Vagina (tissue), 2 donors: ENCODE data around the gene PPIL6. TPM values are rescaled to one million over a fixed set of nuclear protein-coding genes. Genes with fewer than 3 reads are reported as not detected.
A peak's percentile ranks its signal among the peaks of the same experiment; 100 is the strongest.

Experiments
- DNase-seq, 2 donors: peaks; one replicate each; pipeline ENCODE4 v3.0.0-alpha.2; 2017; ENCODE audit errors: extremely low spot score in 2 of 2
- H3K27ac ChIP-seq: fragments of 200-600 bp; sonication (generic); one replicate; pipeline ENCODE4 v1.5.1; 2019
- H3K27me3 ChIP-seq: fragments of 200-600 bp; sonication (generic); one replicate; pipeline ENCODE4 v1.5.1; 2019
- H3K36me3 ChIP-seq, 2 donors: fragments of 200-600 bp; sonication (generic); one replicate each; pipeline ENCODE4 v1.5.1; 2017 to 2019
- H3K4me1 ChIP-seq: fragments of 200-600 bp; sonication (generic); one replicate; pipeline ENCODE4 v1.5.1; 2019
- H3K4me3 ChIP-seq, 2 donors: fragments of 200-600 bp; sonication (generic); 1 replicate in 1 of 2; 2 replicates in 1 of 2; pipeline ENCODE4 v1.5.1; 2016 to 2019
- H3K9me3 ChIP-seq: fragments of 200-600 bp; sonication (generic); one replicate; pipeline ENCODE4 v1.5.1; 2019
- POLR2A ChIP-seq, 2 donors: fragments of 450-650 bp; IDR thresholded peaks; one replicate each; pipeline ENCODE4 v1.6.1; 2017; ENCODE audit warnings: antibody characterized with exemption in 2 of 2, mild to moderate bottlenecking in 2 of 2, moderate library complexity in 2 of 2
- POLR2AphosphoS5 ChIP-seq, 2 donors: sonication (generic); formaldehyde crosslinking; IDR thresholded peaks; one replicate each; pipeline ENCODE4 v1.9.0; 2017; ENCODE audit warnings: antibody characterized with exemption in 2 of 2, mild to moderate bottlenecking in 2 of 2, low read depth in 1 of 2; ENCODE audit not compliant: insufficient read depth in 1 of 2
- intact Hi-C: fragments of 100-400 bp; cut with DNase I; formaldehyde crosslinking; loops from one replicate; pipeline ENCODE4 v1.15.1; 2023
- total RNA-seq: library from RNA; depleted of rRNA; stranded (reverse); fragments of >200 nt; gene quantifications from one replicate; pipeline ENCODE4 v1.2.3, GENCODE V29; 2016
- TF ChIP-seq, protein P1 (sequence below), 3 experiments: fragments of 450-650 bp in 2 of 3; fragments of 200-600 bp in 1 of 3; sonication (generic) in 1 of 3; IDR thresholded peaks; one replicate each; pipeline ENCODE4 v1.5.1; 2017 to 2019; ENCODE audit warnings: antibody characterized with exemption in 3 of 3, mild to moderate bottlenecking in 2 of 3, moderate library complexity in 2 of 3

The PPIL6 gene
- total RNA-seq = 3.9 TPM

- intact Hi-C loops = loop anchor here (5.0 kb wide), 1 partner anchor 58 kb away; the partner anchor contains the start of gene CD164
- peak in 1 of 2 donors; percentile 88 for DNase-seq
- Histone ChIP-seq H3K27ac (peak within 1 kb of the TSS; percentile 87), H3K4me1 (peaks cover 35% of the 10 kb centered on the region), H3K36me3 (peaks cover 0 to 23% of the 10 kb centered on the region in 2 donors), H3K27me3 (no peaks in the 10 kb centered on the region), H3K4me3 (peak within 1 kb of the TSS; percentile 76 to 81), H3K9me3 (no peaks in the 10 kb centered on the region)
- TF ChIP-seq POLR2A (IDR thresholded peaks at IDR 0.05) (no peak), POLR2AphosphoS5 (IDR thresholded peaks at IDR 0.05; ENCODE audit: insufficient read depth in 1 of 2, low read depth in 1 of 2) (peak; percentile 17 to 70)
- TF ChIP-seq, protein P1, sequence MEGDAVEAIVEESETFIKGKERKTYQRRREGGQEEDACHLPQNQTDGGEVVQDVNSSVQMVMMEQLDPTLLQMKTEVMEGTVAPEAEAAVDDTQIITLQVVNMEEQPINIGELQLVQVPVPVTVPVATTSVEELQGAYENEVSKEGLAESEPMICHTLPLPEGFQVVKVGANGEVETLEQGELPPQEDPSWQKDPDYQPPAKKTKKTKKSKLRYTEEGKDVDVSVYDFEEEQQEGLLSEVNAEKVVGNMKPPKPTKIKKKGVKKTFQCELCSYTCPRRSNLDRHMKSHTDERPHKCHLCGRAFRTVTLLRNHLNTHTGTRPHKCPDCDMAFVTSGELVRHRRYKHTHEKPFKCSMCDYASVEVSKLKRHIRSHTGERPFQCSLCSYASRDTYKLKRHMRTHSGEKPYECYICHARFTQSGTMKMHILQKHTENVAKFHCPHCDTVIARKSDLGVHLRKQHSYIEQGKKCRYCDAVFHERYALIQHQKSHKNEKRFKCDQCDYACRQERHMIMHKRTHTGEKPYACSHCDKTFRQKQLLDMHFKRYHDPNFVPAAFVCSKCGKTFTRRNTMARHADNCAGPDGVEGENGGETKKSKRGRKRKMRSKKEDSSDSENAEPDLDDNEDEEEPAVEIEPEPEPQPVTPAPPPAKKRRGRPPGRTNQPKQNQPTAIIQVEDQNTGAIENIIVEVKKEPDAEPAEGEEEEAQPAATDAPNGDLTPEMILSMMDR (IDR thresholded peaks at IDR 0.05) = no peak
Measured at GRCh38 chr6:109440331-109441068, at the start of gene PPIL6, which contains the start of gene SMPD2. PPIL6 (minus strand) TSS chr6:109440628; CDS start chr6:109440590, 38 bp downstream. SMPD2 (plus strand) TSS chr6:109440724; CDS start chr6:109441122, 398 bp downstream.

- Histone ChIP-seq H3K27me3 (no peaks in the 10 kb centered on the region), H3K4me1 (no peaks in the 10 kb centered on the region), H3K4me3 (no peak overlapping the region), H3K27ac (no peak overlapping the region), H3K36me3 (no peaks in the 10 kb centered on the region), H3K9me3 (no peaks in the 10 kb centered on the region)
- intact Hi-C loops = no loop called here
- TF ChIP-seq POLR2AphosphoS5 (IDR thresholded peaks at IDR 0.05; ENCODE audit: insufficient read depth in 1 of 2, low read depth in 1 of 2) = no peak
- TF ChIP-seq, protein P1 (IDR thresholded peaks at IDR 0.05) = no peak
- no peak for TF ChIP-seq POLR2A (IDR thresholded peaks at IDR 0.05)
- peak in 1 of 2 donors; percentile 25 for DNase-seq
Measured at GRCh38 chr6:109488001-109488400, 47.6 kb upstream of the PPIL6 start.

- H3K4me1 ChIP-seq = peaks cover 12% of the 10 kb centered on the region
Measured at GRCh38 chr6:109486068-109486467, 45.6 kb upstream of the PPIL6 start.

DNA sequence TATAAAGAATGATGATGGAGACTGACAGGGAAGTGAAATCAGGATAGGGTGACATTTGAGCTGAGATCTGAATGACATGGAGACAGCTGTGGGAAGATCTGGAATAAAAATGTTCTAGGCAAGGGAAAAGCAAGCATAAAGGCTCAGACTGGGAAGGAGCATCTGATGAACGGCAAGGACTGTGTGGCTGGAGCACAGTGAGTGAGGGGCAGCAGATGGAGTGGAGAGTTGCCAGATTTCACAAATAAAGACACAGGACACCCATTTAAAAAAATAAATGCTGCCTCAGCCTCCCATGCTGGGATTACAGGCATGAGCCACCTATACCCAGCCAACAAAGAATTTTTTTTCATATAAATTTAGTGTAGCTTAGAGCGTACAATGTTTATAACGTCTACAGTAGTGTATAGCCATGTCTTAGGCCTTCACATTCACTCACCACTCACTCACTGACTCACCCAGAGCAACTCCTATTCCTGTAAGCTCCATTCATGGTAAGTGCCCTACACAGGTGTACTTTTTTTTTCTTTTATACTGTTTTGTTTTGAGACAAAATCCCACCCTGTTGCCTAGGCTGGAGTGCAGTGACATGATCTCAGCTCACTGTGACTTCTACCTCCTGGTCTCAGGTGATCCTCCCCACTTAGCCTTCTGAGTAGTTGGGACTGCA, 45.0 kb upstream of the PPIL6 start:
- peak; percentile 43 to 56 for DNase-seq
- Histone ChIP-seq H3K27me3 (no peaks in the 10 kb centered on the region), H3K4me3 (no peak overlapping the region), H3K36me3 (peaks cover 0 to 4% of the 10 kb centered on the region in 2 donors), H3K4me1 (peaks cover 19% of the 10 kb centered on the region), H3K27ac (no peak overlapping the region), H3K9me3 (no peaks in the 10 kb centered on the region)
- TF ChIP-seq POLR2AphosphoS5 (IDR thresholded peaks at IDR 0.05; ENCODE audit: insufficient read depth in 1 of 2, low read depth in 1 of 2) (no peak), POLR2A (IDR thresholded peaks at IDR 0.05) (no peak)
- TF ChIP-seq, protein P1 (IDR thresholded peaks at IDR 0.05) = no peak
- intact Hi-C loops = no loop called here

More at GRCh38 chr6:109486068-109486467, 45.6 kb upstream of the PPIL6 start:
- Histone ChIP-seq H3K27ac (no peak overlapping the region), H3K9me3 (no peaks in the 10 kb centered on the region), H3K4me3 (no peak overlapping the region), H3K27me3 (no peaks in the 10 kb centered on the region), H3K36me3 (peaks cover 0 to 4% of the 10 kb centered on the region in 2 donors)
- no peak for TF ChIP-seq POLR2A (IDR thresholded peaks at IDR 0.05)
- peak in 1 of 2 donors; percentile 76 for TF ChIP-seq POLR2AphosphoS5 (IDR thresholded peaks at IDR 0.05; ENCODE audit: insufficient read depth in 1 of 2, low read depth in 1 of 2)
- DNase-seq = no peak
- intact Hi-C loops = no loop called here

- intact Hi-C loops = no loop called here
- TF ChIP-seq POLR2A (IDR thresholded peaks at IDR 0.05) = no peak
- TF ChIP-seq, protein P1 (IDR thresholded peaks at IDR 0.05) = no peak
- TF ChIP-seq POLR2AphosphoS5 (IDR thresholded peaks at IDR 0.05; ENCODE audit: insufficient read depth in 1 of 2, low read depth in 1 of 2) = no peak
- DNase-seq = peak in 1 of 2 donors; percentile 77
- Histone ChIP-seq H3K4me3 (peak overlapping the region in 1 of 2 donors; percentile 85), H3K27ac (peak overlapping the region; percentile 81), H3K4me1 (peaks cover 31% of the 10 kb centered on the region), H3K36me3 (peaks cover 0 to 4% of the 10 kb centered on the region in 2 donors), H3K9me3 (no peaks in the 10 kb centered on the region), H3K27me3 (no peaks in the 10 kb centered on the region)
Measured at GRCh38 chr6:109484122-109484521, 43.7 kb upstream of the PPIL6 start.
